Mucosa of descending colon (tissue), 3 donors: ENCODE data around the gene WDTC1. TPM values are rescaled to one million over a fixed set of nuclear protein-coding genes. Genes with fewer than 3 reads are reported as not detected.

Source experiments
- ATAC-seq: fragments of 200-7000 bp; cut with Tn5 transposase; one replicate; pipeline ENCODE4 v1.9.1; 2020; ENCODE audit warnings: mild to moderate bottlenecking, moderate library complexity
- DNase-seq, 3 donors: peaks; one replicate each; pipeline ENCODE4 v3.0.0-alpha.2; 2020
- H3K36me3 ChIP-seq: fragments of 200-600 bp; one replicate; pipeline ENCODE4 v1.8.0; 2021; ENCODE audit warnings: low read depth, mild to moderate bottlenecking
- H3K4me1 ChIP-seq: fragments of 200-600 bp; one replicate; pipeline ENCODE4 v1.8.0; 2021; ENCODE audit warnings: low read depth, mild to moderate bottlenecking
- H3K4me3 ChIP-seq: fragments of 200-600 bp; one replicate; pipeline ENCODE4 v1.8.0; 2021; ENCODE audit warnings: mild to moderate bottlenecking
- H3K9me3 ChIP-seq: fragments of 200-600 bp; one replicate; pipeline ENCODE4 v1.8.0; 2021; ENCODE audit warnings: mild to moderate bottlenecking
- intact Hi-C, 2 donors: fragments of 100-400 bp; cut with DNase I in 1 of 2; cut with micrococcal nuclease in 1 of 2; formaldehyde crosslinking; loops; one replicate each; pipeline versions ENCODE4 v1.11.0 to v1.11.1; 2022; cut with DNase I, micrococcal nuclease
- total RNA-seq, 3 donors: library from RNA; stranded (reverse); fragmentation: NEBNext Ultra II Directional in 2 of 3; extraction: Animal tissue kit (Norgen Biotek cat#: 25700) in 2 of 3; gene quantifications; one replicate each; pipeline versions ENCODE4 v1.2.1 to v1.2.4, GENCODE V29; 2021 to 2023
- TF ChIP-seq, protein P1 (sequence below): fragments of 200-600 bp; IDR thresholded peaks from one replicate; pipeline ENCODE4 v1.8.0; 2022; ENCODE audit warnings: antibody characterized with exemption, mild to moderate bottlenecking
- donor health status: DM: no; HTN: no; CAD: no; lungs with moderate emphysema.
- donor health status: DM: no; HTN: no; CAD: no.
- donor health status: DM: no; HTN: yes; CAD: no.

Gene WDTC1
- total RNA-seq, 3 donors from 2014 or later, result 35.2 to 56.4 (median 45.5) TPM

- ATAC-seq, result no peak
- no peak for DNase-seq
- TF ChIP-seq, protein P1, sequence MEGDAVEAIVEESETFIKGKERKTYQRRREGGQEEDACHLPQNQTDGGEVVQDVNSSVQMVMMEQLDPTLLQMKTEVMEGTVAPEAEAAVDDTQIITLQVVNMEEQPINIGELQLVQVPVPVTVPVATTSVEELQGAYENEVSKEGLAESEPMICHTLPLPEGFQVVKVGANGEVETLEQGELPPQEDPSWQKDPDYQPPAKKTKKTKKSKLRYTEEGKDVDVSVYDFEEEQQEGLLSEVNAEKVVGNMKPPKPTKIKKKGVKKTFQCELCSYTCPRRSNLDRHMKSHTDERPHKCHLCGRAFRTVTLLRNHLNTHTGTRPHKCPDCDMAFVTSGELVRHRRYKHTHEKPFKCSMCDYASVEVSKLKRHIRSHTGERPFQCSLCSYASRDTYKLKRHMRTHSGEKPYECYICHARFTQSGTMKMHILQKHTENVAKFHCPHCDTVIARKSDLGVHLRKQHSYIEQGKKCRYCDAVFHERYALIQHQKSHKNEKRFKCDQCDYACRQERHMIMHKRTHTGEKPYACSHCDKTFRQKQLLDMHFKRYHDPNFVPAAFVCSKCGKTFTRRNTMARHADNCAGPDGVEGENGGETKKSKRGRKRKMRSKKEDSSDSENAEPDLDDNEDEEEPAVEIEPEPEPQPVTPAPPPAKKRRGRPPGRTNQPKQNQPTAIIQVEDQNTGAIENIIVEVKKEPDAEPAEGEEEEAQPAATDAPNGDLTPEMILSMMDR, result no peak
- Histone ChIP-seq H3K9me3 (no peaks in the 10 kb centered on the region), H3K36me3 (no peaks in the 10 kb centered on the region), H3K4me1 (no peaks in the 10 kb centered on the region), H3K4me3 (no peak overlapping the region)
- intact Hi-C loops, result no loop called here
Measured at GRCh38 chr1:27225621-27226020, 8.8 kb upstream of the WDTC1 start.

- Histone ChIP-seq H3K36me3 (no peaks in the 10 kb centered on the region), H3K4me3 (no peak overlapping the region), H3K4me1 (no peaks in the 10 kb centered on the region), H3K9me3 (no peaks in the 10 kb centered on the region)
- intact Hi-C loops, result no loop called here
- no peak for DNase-seq
- TF ChIP-seq, protein P1, result no peak
- ATAC-seq, result no peak
Measured at GRCh38 chr1:27227765-27228164, 6.7 kb upstream of the WDTC1 start.

DNA sequence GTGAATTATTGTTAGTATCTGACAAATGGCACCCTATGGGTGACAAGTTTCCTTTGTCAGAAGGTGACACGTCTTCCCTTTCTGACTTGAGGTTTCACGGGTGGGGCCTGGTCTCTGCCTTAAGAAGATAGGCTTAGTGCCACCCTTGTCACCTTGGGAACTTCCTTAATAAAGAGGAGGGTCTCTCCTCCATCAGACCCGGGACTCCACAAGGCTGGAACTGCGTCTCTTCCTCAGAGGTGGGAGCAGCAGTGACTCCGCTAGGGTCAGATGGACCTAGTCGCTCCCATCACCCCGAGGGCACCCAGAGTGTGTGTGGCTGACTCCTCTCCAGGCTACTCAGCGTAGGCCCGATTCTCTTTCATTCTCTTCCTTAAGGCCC is 774 bp upstream of the WDTC1 start:
- H3K4me1 ChIP-seq, result peaks cover 5% of the 10 kb centered on the region
- no peaks in the 10 kb centered on the region for H3K9me3 ChIP-seq
- intact Hi-C loops, result no loop called here
- H3K36me3 ChIP-seq, result no peaks in the 10 kb centered on the region
- ATAC-seq, result no peak
- H3K4me3 ChIP-seq, result no peak overlapping the region
- no peak for DNase-seq
- TF ChIP-seq, protein P1, result no peak

- H3K9me3 ChIP-seq, result no peaks in the 10 kb centered on the region
- no peak for DNase-seq
- no peak for ATAC-seq
- no peak overlapping the region for H3K4me3 ChIP-seq
- TF ChIP-seq, protein P1, result no peak
- intact Hi-C loops, result no loop called here
- peaks cover 5% of the 10 kb centered on the region for H3K4me1 ChIP-seq
- no peaks in the 10 kb centered on the region for H3K36me3 ChIP-seq
Measured at GRCh38 chr1:27235827-27236226, 1.4 kb downstream of the WDTC1 start.

DNA sequence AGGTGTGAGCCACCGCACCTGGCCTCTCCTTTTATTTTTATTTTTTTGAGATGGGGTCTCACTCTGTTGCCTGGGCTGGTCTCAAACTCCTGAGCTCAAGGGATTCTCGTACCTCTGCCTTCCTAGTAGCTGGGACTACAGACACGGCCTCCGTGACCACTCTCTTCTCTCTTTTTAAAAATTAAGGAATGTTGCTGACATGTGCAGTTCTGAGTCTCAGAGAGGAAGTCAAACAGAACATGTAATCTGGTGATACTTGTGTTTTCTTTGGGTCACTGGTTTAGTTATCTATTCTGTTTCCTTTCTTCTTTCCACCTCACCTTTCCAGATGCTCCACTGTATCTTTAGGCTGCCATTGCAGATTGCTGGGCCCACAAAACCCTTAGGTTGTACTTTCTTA is 2.7 kb downstream of the WDTC1 start:
- TF ChIP-seq, protein P1, result no peak
- H3K4me1 ChIP-seq, result peaks cover 5% of the 10 kb centered on the region
- H3K9me3 ChIP-seq, result no peaks in the 10 kb centered on the region
- no peak for DNase-seq
- intact Hi-C loops, result no loop called here
- H3K4me3 ChIP-seq, result no peak overlapping the region
- H3K36me3 ChIP-seq, result no peaks in the 10 kb centered on the region
- no peak for ATAC-seq

DNA sequence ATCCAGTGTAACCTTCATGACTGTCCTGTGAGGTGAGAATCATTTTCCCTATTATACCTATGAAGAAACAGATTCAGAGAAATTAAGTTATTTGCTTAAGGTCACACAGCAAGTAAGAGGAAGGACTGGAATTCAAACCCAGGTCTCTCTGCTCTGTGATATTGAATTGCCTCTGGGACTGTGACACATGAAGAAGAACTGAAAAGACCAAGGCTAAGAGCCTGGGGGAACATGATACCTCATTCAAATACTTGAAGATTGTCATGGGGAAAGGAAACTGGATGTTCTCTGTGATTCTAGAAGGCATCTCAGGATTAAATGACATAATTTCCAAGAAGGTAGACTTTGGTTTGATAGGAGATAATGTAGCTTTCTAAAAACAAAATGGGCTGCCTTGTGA is 3.6 kb downstream of the WDTC1 start:
- intact Hi-C loops, result no loop called here
- TF ChIP-seq, protein P1, result no peak
- Histone ChIP-seq H3K36me3 (no peaks in the 10 kb centered on the region), H3K4me1 (peaks cover 5% of the 10 kb centered on the region), H3K9me3 (no peaks in the 10 kb centered on the region), H3K4me3 (no peak overlapping the region)
- no peak for ATAC-seq
- DNase-seq, result no peak
